CD4-positive, alpha-beta T cell (primary cell): ENCODE data around the gene ABCA13. TPM values are rescaled to one million over a fixed set of nuclear protein-coding genes. Genes with fewer than 3 reads are reported as not detected.

Source experiments
- ATAC-seq: fragments of 200-7000 bp; cut with Tn5 transposase; one replicate; pipeline ENCODE4 v1.10.0; 2022; ENCODE audit warnings: mild to moderate bottlenecking; ENCODE audit not compliant: poor library complexity
- CTCF ChIA-PET: fragments of 350-600 bp; sonication (Branson Sonifier 250); formaldehyde crosslinking; loops from one replicate; lab custom pipeline; 2021; ENCODE audit warnings: antibody characterized with exemption, inconsistent platforms; lab: Charles Lee
- POLR2A ChIA-PET: fragments of 350-600 bp; sonication (Branson Sonifier 250); formaldehyde crosslinking; loops from one replicate; lab custom pipeline; 2021; ENCODE audit warnings: antibody characterized with exemption, inconsistent platforms; lab: Charles Lee
- DNase-seq, 14 experiments: peaks; one replicate each; pipeline ENCODE4 v3.0.0-alpha.2; 2013 to 2020; ENCODE audit warnings: mixed read lengths in 2 of 14
- H3K27ac ChIP-seq, 2 donors: one replicate each; pipeline versions ENCODE4 v1.5.1 to v1.7.0; 2013; ENCODE audit warnings: low read length in 2 of 2, low read depth in 1 of 2, mild to moderate bottlenecking in 1 of 2
- H3K27me3 ChIP-seq, 2 experiments: 1 replicate in 1 of 2; 2 replicates in 1 of 2; pipeline versions ENCODE4 v1.6.1 to v1.7.0; 2013; ENCODE audit warnings: low read length in 2 of 2, control low read depth in 1 of 2, mild to moderate bottlenecking in 1 of 2, moderate library complexity in 1 of 2; ENCODE audit not compliant: insufficient read depth in 2 of 2, control insufficient read depth in 1 of 2
- H3K36me3 ChIP-seq: one replicate; pipeline ENCODE4 v1.6.1; 2013; ENCODE audit warnings: low read length, control low read depth; ENCODE audit not compliant: insufficient read depth
- H3K4me1 ChIP-seq: one replicate; pipeline ENCODE4 v1.6.1; 2013; ENCODE audit warnings: low read length, control low read depth; ENCODE audit not compliant: insufficient read depth
- H3K4me3 ChIP-seq: one replicate; pipeline ENCODE4 v1.5.1; 2013; ENCODE audit warnings: mild to moderate bottlenecking, low read length, moderate library complexity
- H3K9me3 ChIP-seq, 2 experiments: 1 replicate in 1 of 2; 2 replicates in 1 of 2; pipeline versions ENCODE4 v1.6.1 to v1.7.0; 2013; ENCODE audit warnings: low read length in 2 of 2, mild to moderate bottlenecking in 2 of 2, control low read depth in 1 of 2, moderate library complexity in 1 of 2; ENCODE audit not compliant: control insufficient read depth in 1 of 2, insufficient read depth in 1 of 2
- H3K27ac Mint-ChIP-seq: one replicate; pipeline ENCODE4 v1.8.0; 2020; ENCODE audit warnings: mixed read lengths
- H3K27me3 Mint-ChIP-seq: one replicate; pipeline ENCODE4 v1.8.0; 2021; ENCODE audit warnings: mixed read lengths
- H3K36me3 Mint-ChIP-seq: one replicate; pipeline ENCODE4 v1.8.0; 2021; ENCODE audit warnings: low read depth, mixed read lengths
- H3K4me1 Mint-ChIP-seq: one replicate; pipeline ENCODE4 v1.8.0; 2021; ENCODE audit warnings: low read depth, mixed read lengths
- H3K4me3 Mint-ChIP-seq: one replicate; pipeline ENCODE4 v1.8.0; 2020; ENCODE audit warnings: mild to moderate bottlenecking, mixed read lengths
- H3K9me3 Mint-ChIP-seq: one replicate; pipeline ENCODE4 v1.8.0; 2020; ENCODE audit warnings: mixed read lengths
- CTCF ChIP-seq: fragments of 200-600 bp; IDR thresholded peaks from one replicate; pipeline ENCODE4 v1.8.0; 2022; ENCODE audit warnings: antibody characterized with exemption, mild to moderate bottlenecking
- intact Hi-C, 2 experiments: fragments of 100-400 bp; cut with DNase I in 1 of 2; cut with micrococcal nuclease in 1 of 2; formaldehyde crosslinking; loops; one replicate each; pipeline versions ENCODE4 v1.15.1 to v1.9.0; 2023 to 2025; cut with DNase I, micrococcal nuclease
- polyA plus RNA-seq, 2 donors: library from polyadenylated mRNA; unstranded; fragments of 120-200 nt; gene quantifications; one replicate each; pipeline ENCODE4 v1.2.1, GENCODE V29; 2013
- total RNA-seq, 174 experiments: library from RNA in 2 of 174; stranded (reverse) in 2 of 174; gene quantifications; one replicate each; pipeline ENCODE4 v1.2.3 and lab custom pipeline; 2021 to 2026

The ABCA13 gene
- not detected for total RNA-seq
- polyA plus RNA-seq (2013, experiment 1 of 2), result 0.01 TPM
- polyA plus RNA-seq (2013, experiment 2 of 2), result 0.01 TPM
- total RNA-seq (lab: John Stamatoyannopoulos, UW), result 0 to 0.64 (median 0.11) reads per million in 172 experiments

GRCh38 chr7:48171202-48171601, at the start of gene ABCA13:
TSS of gene ABCA13 (plus strand) at chr7:48171458. CDS start at chr7:48171484, 26 bp downstream.
- no peak for TF ChIP-seq CTCF
- Histone ChIP-seq H3K36me3 (no peaks in the 10 kb centered on the region), H3K4me3 (no peak within 1 kb of the TSS), H3K9me3 (no peaks in the 10 kb centered on the region), H3K27me3 (peaks cover 0 to 7% of the 10 kb centered on the region in 2 experiments), H3K4me1 (no peaks in the 10 kb centered on the region), H3K27ac (no peak within 1 kb of the TSS)
- ChIA-PET CTCF (no interaction called here), POLR2A (no interaction called here)
- Mint-ChIP-seq H3K4me3 (no peak within 1 kb of the TSS), H3K27ac (no peak within 1 kb of the TSS), H3K4me1 (no peaks in the 10 kb centered on the region), H3K36me3 (no peaks in the 10 kb centered on the region), H3K9me3 (no peaks in the 10 kb centered on the region), H3K27me3 (peaks cover 4% of the 10 kb centered on the region)
- DNase-seq (no peak), ATAC-seq (no peak)
- intact Hi-C loops, result no loop called here

GRCh38 chr7:48126037-48126436, 45.2 kb upstream of the ABCA13 start:
- no peak overlapping the region for H3K4me3 Mint-ChIP-seq

GRCh38 chr7:48130658-48131108, 40.6 kb upstream of the ABCA13 start:
- no peaks in the 10 kb centered on the region for H3K36me3 ChIP-seq
- Mint-ChIP-seq H3K4me1 (no peaks in the 10 kb centered on the region), H3K27me3 (peaks cover 24% of the 10 kb centered on the region), H3K27ac (no peak overlapping the region), H3K9me3 (no peaks in the 10 kb centered on the region), H3K36me3 (no peaks in the 10 kb centered on the region), H3K4me3 (no peak overlapping the region)
- no peak for ATAC-seq
- intact Hi-C loops, result no loop called here
- CTCF ChIA-PET, result no interaction called here
- H3K27ac ChIP-seq, result no peak overlapping the region
- POLR2A ChIA-PET, result no interaction called here
- H3K4me1 ChIP-seq, result no peaks in the 10 kb centered on the region
- no peak for TF ChIP-seq CTCF
- H3K9me3 ChIP-seq, result peaks cover 3 to 5% of the 10 kb centered on the region in 2 experiments
- no peak overlapping the region for H3K4me3 ChIP-seq
- no peak for DNase-seq
- peaks cover 0 to 6% of the 10 kb centered on the region in 2 experiments for H3K27me3 ChIP-seq

More at GRCh38 chr7:48126037-48126436, 45.2 kb upstream of the ABCA13 start:
- ChIA-PET CTCF (no interaction called here), POLR2A (no interaction called here)
- intact Hi-C loops, result no loop called here
- TF ChIP-seq CTCF, result no peak
- no peak overlapping the region for H3K4me3 ChIP-seq
- H3K27ac ChIP-seq, result no peak overlapping the region
- ATAC-seq, result no peak
- H3K9me3 Mint-ChIP-seq, result peaks cover 2% of the 10 kb centered on the region
- no peak overlapping the region for H3K27ac Mint-ChIP-seq
- H3K4me1 ChIP-seq, result no peaks in the 10 kb centered on the region
- peaks cover 24% of the 10 kb centered on the region for H3K27me3 Mint-ChIP-seq
- DNase-seq, result no peak
- peaks cover 3 to 5% of the 10 kb centered on the region in 2 experiments for H3K9me3 ChIP-seq
- H3K4me1 Mint-ChIP-seq, result no peaks in the 10 kb centered on the region
- no peaks in the 10 kb centered on the region for H3K36me3 ChIP-seq
- H3K27me3 ChIP-seq, result peaks cover 0 to 6% of the 10 kb centered on the region in 2 experiments
- no peaks in the 10 kb centered on the region for H3K36me3 Mint-ChIP-seq
